ENCODE data around the gene INA.
A peak's percentile ranks its signal among the peaks of the same experiment; 100 is the strongest.
"Not testable (repeated sequence)": the region's sequence is repeated elsewhere in the genome, so short reads cannot be mapped to it uniquely, and the experiment has no call there.

Gene INA

GRCh38 chr10:103276896-103277712, at the start of gene INA:
INA (plus strand) TSS chr10:103277138; CDS start chr10:103277212, 74 bp downstream.
- DNase-seq (ENCODE audit: low spot score) = no peak

DNA sequence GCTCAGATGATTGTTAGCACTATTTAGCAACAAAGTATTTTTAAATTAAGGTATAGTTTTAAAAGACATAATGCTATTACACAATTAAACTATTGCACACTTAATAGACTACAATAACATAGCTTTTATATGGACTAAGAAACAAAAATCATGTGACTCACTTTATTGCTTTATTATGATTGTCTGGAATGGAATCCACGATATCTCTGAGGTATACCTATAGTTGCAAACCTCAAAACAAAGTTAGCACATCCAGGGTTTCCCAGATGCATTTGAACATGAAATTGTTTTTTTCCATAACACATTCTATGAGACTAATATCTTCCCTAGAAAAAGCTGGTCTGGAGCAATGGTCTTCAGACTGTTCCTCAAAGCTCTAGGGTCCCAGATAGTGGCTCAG, 49.5 kb upstream of the INA start:
- no peak for DNase-seq (ENCODE audit: low spot score)

GRCh38 chr10:103231047-103231551, 45.8 kb upstream of the INA start:
- peak; percentile 62 for DNase-seq (ENCODE audit: low spot score)

DNA sequence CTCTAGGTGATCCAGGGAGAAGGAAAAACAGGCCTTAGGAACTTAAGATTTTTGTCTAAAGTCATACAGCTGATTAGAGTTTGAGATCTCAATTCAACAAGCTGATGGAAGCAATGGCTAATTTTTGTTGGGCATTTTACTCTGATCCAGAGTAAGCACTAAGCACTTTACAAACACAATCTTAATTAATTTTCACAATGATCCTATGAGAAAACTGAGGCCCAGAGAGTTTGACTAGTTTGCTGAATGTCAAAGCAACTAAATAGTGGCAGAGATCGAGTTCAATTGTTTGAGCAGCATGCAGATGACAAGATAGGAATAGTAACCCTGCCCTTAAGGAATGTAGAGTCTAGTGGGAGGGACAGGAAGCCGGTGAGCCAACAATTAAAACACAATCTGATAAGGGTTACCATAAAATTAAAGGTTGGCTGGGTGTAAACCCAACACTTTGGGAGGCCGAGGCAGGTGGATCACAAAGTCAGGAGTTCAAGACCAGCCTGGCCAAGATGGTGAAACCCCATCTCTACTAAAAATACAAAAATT, 44.7 kb upstream of the INA start:
- DNase-seq (ENCODE audit: low spot score) = peak; percentile 16

- DNase-seq (ENCODE audit: low spot score) = peak; percentile 31
Measured at GRCh38 chr10:103232772-103233488, 44.0 kb upstream of the INA start.

- DNase-seq (ENCODE audit: low spot score) = no peak
Measured at GRCh38 chr10:103235775-103236174, 41.2 kb upstream of the INA start.

DNA sequence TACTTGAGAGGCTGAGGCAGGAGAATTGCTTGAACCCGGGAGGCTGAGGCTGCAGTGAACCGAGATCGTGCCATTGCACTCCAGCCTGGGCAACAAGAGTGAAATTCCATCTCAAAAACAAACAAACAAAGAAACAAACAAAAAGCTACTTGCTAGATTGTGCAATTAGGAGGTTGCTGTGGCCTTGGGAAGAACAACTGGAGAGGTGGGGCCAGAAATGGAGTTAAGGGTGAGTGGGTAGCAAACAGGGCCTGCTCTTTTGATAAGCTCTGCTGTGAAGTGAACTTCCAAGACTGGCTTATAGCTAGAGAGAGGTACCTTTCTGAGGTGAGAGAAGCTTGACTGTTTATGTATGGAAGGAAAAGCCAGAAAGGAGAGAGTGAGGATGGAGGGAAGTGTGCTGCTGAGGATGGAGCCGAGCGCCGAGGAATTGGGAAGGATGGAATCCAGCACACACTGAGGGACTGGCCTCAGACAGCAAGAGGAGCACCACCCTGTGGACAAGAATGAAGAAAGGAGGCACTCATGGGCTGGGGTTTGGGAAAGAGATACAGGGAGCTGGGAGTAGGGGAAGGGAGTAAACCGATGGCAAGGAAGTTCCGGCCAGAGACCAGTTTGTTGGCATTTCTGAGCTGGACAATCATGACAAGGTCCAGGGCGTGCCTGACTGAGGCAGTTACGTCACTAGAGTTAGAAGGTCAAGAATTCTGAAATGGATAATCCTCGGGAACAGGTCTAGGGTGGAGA, 38.3 kb upstream of the INA start:
- peak; percentile 13 for DNase-seq (ENCODE audit: low spot score)

GRCh38 chr10:103241262-103242011, 35.5 kb upstream of the INA start:
- DNase-seq (ENCODE audit: low spot score) = peak; percentile 43

DNA sequence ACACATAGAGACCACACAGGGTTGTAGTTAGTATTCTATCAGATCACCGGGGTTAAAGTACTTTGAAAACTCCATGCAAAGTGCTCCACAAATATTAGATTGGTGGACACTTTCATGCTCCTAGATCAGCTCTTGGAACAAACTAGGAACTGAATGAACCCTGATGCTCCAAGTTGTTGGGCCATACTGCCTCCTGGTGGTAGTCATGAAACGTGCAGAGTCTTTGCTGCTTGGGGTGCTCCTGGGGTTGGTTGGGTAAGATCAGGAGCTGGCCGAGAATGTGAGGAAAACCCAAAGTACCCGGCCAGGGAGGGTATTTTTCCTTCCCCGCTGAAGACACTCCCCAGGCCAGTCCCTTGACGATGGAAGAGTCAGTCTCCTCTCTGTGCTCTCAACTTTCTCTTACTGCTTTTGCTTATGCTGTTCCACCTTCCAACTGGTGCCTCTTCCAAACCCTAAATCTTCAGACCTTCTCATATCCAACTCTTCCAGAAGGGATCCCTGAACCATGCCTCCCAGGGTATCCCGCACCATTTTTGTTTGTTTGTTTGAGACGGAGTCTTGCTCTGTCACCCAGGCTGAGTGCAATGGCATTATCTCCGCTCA, 32.2 kb upstream of the INA start:
- DNase-seq (ENCODE audit: low spot score) = peak; percentile 60

DNA sequence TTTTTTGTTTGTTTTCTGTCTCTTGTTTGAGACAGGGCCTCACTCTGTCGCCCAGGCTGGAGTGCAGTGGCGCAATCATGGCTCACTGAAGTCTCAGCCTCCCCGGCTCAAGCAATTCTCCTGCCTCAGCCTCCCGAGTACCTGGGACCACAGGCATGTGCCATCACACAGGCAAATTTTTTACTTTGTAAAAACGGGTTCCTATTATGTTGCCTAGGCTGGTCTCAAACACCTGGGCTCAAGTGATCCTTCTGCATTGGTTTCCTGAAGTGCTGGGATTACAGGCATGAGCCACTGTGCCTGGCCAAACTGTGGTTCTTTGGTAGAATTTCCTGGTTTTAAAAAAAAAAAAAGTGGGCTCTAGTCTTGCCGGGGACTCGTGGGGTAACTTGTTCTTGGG, 31.4 kb upstream of the INA start, which contains the start of gene RPEL1:
TSS of gene RPEL1 (plus strand) at position 301 of the 400 bp plus-strand sequence. CDS start 110 bp downstream, outside the sequence.
- not testable (repeated sequence) for DNase-seq (ENCODE audit: low spot score)

GRCh38 chr10:103246324-103246723, 30.6 kb upstream of the INA start:
- DNase-seq (ENCODE audit: low spot score) = no peak

DNA sequence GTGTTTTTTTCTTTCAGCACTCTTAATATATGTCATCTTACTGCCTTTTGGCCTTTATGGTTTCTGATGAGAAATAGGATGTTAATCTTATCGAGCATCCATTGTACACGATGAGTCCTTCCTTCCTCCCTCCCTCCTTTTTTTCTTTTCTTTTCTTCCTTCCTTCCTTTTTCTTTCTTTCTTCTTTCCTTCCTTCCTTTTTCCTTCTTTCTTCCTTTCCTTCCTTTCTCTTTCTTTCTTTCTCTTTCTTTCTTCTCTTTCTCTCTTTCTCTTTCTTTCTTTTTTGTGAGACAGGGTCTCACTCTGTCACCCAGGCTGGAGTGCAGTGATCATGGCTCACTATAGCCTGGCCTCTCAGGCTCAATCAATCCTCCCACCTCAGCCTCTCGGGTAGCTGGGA, 22.8 kb upstream of the INA start:
- DNase-seq (ENCODE audit: low spot score) = no peak

DNA sequence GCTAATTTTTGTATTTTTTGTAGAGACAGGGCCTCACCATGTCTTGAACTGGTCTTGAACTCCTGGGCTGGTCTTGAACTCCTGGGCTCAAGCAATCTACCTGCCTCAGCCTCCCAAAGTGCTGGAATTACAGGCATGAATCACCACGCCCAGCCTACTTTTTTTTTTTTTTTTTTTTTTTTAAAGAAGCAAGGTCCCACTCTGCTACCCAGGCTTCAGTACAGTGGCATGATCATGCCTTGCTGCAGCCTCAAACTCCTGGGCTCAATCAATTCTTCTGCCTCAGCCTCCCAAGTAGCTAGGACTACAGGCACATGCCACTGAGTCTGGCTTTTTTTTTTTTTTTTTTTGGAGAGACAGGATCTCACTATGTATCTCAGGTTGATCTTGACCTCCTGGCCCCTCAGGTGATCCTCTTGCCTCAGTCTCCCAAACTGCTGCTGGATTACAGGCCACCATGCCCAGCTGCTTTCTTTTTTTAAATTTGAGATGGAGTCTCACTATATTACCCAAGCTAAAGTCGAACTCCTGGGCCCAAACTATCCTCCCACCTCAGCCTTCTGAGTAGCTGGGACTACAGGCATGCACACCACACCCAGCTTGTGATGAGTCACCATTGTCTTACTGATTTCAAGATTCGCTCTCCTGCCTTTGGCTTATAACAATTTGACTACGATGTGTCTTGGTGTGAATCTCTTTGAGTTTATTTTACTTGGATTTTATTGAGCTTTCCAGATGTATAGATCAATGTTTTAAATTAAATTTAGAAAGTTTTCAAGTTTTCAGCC, 22.2 kb upstream of the INA start:
- peak; percentile 17 for DNase-seq (ENCODE audit: low spot score)

DNA sequence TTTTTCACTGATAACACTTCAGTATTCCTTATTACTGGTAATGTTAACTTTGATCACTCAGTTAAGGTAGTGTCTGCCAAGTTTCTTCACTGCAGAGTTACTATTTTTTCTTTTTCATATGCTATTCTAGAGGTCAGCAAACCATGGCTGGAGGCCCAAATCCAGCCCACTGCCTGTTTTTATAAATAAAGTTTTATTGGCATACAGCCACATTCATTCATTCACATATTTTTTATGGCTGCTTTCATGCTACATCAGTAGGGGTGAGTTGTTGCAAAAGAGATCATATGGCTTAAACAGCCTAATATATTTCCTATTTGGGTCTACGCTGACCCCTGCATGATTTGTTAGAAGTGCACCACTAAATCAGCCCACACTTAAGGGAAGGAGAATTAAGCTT, 20.3 kb upstream of the INA start:
- DNase-seq (ENCODE audit: low spot score) = no peak

DNA sequence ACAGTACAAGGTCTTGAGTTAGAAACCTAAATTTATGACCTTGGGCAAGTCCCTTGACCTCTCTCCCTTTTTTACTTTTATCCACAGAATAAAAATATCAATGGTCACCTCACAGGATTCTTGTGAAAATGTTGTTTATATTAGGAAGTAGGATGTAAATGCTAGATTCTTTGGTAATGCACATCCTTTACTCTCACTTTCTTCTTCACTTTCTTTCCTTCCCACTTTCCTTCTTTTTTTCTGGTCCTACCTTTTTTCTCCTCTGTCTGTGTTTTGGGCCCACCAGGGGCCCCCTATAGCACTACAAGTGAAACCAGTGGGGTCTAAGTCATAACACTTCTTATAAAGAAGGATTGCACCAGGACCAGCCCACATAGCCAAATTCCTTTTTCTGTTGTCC, 19.1 kb upstream of the INA start:
- no peak for DNase-seq (ENCODE audit: low spot score)

DNA sequence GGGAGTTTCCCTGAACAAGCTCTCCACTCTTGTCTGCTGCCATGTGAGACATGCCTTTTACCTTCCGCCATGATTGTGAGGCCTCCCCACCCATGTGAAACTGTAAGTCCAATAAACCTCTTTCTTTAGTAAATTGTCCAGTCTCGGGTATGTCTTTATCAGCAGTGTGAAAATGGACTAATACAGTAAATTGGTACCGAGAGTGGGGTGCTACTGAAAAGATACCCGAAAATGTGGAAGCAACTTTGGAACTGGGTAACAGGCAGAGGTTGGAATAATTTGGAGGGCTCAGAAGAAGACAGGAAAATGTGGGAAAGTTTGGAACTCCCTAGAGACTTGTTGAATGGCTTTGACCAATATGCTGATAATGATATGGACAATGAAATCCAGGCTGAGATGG, 18.0 kb upstream of the INA start:
- not testable (repeated sequence) for DNase-seq (ENCODE audit: low spot score)

- DNase-seq (ENCODE audit: low spot score) = no peak
Measured at GRCh38 chr10:103259989-103260388, 16.9 kb upstream of the INA start.

- no peak for DNase-seq (ENCODE audit: low spot score)
Measured at GRCh38 chr10:103262229-103262628, 14.7 kb upstream of the INA start.

DNA sequence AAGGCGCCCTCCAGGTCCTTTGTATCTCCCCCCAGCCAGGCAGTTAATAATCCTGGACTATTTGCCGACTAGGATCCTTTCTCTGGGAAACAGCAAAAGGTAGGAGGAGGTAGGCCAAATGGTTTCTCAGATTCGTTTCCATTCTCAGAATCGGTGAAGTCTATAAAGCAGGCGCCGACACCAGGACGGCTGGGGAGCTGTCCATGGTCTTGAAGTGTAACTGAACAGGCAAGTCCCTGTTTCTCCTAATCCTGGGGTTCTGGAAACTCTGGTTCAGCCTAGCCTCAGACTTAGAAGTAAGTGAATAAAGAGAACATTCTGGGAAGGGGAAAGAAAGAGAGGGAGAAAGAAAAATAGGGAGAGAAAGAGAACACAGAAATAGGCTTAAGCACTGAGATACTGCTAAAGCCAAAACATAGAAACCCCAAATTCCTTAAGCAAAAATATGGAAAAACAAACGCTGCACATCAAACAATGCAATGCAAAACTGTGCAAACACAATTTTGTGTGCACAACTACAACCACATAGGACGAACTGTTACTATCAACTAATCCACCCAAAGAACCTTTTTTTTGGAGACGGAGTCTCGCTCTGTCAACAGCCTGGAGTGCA, 11.1 kb upstream of the INA start:
- DNase-seq (ENCODE audit: low spot score) = peak; percentile 17

- peak; percentile 73 for DNase-seq (ENCODE audit: low spot score)
Measured at GRCh38 chr10:103273041-103273441, 3.9 kb upstream of the INA start.
